NCI-H345 treated with DMSO at 0.1 percent for 48 hours (cell line): ENCODE measurements around the gene SMIM44.

Experiments
- DNase-seq: peaks from one replicate; lab custom pipeline; 2025; ENCODE audit not compliant: unreplicated experiment; lab: John Stamatoyannopoulos, UW

The SMIM44 gene

DNA sequence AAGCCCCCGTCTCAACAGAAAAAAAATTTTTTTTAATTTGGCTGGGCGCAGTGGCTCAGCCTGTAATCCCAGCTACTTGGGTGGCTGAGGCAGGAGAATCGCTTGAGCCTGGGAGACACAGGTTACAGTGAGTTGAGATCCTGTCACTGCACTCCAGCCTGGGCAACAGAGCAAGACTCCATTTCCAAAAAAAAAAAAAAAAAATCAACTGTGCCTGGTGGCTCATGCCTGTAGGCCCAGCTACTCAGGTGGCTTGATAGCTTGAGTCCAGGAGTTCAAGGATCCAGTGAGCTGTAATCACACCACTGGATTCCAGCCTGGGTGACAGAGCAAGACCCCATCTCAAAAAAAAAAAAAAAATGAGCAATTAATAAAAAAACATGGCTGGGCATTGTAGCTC lies 18.5 kb upstream of the SMIM44 start:
- no peak for DNase-seq

DNA sequence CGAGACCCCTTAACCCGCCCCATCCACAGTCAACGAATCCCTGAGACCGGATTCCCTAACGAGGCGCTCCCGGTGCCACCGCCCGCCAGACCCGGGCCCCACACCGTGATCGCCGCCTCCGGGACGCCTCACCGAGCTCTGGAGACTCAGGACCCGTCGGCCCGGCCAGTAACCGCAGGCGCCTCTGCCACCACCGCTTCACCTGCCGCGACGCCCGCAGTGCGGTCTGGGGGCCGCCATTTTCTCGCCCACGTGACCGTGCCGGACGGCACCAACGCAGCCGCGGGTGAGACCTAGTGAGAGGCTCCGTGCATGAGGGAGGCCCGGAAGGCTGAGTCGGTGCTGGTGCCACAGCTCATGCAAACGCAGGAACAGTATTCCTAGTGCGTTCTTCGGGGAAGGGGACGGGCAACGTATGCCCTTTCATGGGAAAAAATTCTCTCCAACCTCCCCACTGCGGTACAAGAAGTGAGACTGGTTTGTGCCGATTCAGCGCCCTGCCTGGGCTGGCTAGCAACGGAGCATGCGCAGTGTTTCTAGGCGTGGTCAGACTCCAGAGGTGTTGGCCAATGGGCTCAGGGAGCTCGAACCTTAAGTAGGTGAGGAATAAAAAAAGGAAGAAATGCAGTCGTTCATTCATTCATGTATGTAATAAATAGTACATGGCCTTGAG lies 17.3 kb upstream of the SMIM44 start, which contains the start of gene DOHH:
DOHH (minus strand) TSS at position 246 of the 673 bp plus-strand sequence. CDS start 3,860 bp downstream, outside the sequence.
- peak; percentile 97 for DNase-seq

DNA sequence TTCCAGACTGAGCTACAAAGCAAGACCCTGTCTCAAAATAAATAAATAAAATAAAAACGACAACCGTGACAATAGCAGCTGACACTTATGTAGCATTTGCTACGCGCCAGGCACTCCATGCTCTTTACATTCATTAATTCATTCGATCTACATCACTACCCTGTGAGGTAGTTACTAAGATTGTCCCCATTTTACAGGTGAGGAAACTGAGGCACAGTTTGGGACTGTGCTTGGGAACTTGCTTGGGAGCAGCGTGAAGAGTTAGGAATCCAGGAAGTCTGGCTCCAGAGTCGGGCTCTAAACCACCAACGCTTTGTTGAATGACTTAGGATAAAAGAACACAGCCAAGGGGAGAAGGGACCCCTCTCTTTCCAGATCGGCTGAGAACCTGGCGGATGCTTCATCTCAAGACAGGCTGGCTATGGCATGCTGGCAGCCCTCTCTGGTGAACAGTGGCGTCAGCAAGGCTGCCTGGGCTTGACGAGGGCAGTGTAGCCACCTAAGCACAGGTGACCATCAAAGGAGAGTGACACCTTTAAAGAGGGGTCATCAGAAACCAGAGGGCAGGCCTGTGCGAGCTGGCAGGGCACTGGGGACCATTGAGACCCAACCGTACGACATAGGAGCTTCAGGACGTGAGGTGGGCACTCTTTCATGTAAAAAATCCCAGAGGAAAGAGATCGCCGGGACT lies 16.6 kb upstream of the SMIM44 start:
- DNase-seq, result no peak

DNA sequence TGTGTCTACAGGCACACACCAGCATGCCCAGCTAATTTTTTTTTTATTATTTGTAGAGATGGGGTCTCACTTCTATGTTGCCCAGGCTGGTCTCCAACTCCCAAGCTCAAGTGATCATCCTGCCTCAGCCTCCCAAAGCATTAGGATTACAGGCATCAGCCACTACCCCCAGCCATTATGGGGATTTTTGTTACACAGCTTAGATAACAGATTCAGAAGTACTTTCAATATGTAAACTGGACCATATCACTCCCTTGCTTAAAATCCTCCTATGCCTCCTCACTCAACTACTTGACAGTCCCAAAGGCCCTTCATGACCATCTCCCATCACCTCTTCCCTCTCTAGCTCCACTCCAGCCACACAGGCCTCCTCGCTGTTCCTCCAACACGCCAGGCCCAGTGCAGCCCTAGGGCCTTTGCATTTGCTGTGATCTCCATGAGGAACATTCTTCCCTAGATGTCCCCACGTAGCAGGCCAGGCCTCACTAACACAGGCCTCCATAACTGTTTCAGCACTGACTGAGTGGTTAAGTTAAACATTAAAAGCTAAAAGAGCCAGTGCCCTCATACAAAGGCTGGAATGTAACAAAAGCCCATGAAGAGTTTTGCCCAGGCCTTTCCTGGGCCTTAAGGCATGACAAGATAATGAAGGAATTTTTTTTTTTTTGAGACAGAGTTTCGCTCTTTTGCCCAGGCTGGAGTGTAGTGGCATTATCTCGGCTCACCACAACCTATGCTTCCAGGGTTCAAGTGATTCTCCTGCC lies 14.7 kb upstream of the SMIM44 start:
- DNase-seq, result no peak

DNA sequence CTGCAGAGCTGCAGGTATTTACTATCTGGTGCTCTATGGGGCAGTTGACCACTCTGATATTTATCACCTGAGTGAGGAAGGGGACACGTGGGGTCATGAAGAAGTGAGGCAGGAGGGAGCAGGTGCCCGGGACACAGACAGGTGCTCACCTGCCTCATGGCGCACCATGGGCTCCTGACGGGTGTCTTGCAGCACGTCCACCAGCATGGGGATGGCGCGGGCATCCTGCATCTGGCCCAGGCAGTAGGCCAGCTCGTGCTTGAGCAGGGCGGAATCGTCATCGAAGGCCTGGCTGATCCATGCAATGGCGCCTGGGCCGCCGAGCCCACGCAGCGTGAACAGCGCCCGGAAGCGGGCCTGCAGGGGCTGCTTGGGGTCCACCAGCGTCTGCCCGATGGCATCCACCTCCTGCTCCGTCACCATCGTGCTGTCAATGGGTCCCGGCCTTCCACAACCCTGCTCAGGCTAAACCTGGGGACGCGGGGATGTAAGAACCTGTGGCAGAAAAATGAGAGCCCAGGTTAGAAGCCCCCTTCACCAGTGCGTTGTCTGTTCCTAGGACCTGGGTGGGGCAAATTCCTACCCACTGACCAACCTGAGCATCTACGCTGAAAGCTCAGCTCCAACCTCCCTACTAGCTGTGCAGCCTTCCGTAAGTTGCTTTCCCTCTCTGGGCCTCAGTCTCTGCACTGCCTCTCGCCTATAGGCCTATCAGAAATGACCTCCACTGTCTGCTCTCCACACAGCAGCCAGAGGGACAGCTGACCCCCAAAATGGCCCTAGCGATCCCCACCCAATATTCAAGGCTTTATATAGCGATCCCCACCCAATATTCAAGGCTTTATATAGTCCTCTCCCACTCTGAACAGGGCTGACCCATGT lies 13.4 kb upstream of the SMIM44 start:
- DNase-seq, result no peak

DNA sequence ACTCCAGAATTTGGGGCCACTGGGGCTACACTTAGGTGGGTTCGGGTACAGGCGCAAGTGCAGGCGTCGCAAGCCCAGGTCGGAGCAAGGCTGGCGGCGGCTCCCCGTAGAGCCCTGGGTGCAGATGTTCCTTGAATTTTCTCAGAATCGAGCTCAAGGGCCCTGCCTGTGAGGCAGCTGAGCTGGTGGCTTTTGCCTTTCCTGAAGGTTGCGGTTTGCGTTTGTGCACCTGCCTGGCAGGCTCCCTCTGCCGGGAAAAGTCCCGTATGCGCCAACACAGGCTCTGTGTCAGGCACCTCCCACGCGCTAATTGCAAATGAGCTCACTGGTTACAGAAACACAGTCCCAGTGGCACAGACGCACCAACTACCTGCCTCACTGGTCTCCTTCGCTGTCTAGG lies 11.3 kb upstream of the SMIM44 start:
- no peak for DNase-seq

DNA sequence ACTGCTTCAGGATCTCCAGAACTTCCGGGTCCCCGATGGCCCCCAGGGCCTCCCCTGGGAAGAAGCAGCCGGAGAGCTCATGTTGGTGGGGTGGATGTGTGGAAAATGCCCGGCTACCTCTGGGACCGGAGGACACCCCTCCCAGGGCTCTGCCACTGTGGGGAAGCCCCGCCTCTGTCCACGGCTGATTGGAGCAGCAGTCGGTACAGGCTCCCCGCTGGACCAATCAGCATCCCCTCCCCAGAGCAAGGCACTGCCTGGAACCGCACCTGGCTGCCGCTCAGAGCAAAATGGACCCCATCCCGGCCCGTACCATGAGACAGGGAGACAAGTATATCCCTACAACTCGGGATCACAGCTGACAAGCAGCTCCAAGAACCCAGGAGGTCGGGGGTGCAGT lies 10.8 kb upstream of the SMIM44 start:
- no peak for DNase-seq

DNA sequence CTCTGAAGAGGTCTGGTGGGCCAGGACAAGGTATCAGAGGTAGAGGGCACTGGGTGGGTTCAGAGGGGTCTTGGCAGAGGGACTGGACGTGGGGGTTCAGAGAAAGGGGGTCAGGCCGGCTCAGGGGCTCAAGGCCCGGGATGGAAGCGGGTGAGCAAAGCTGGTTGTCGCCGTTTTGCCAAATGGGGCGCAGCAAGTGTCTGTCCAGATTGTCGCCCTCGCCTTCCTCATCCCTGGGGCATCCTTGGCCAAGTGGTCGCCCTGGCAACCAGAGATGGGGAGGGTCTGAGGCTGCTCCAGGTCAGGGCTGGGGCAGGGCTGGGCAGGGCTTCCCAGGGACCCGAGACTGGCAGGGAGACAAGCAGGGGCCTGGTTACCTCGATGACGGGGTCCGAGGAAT lies 10.4 kb upstream of the SMIM44 start:
- no peak for DNase-seq

DNA sequence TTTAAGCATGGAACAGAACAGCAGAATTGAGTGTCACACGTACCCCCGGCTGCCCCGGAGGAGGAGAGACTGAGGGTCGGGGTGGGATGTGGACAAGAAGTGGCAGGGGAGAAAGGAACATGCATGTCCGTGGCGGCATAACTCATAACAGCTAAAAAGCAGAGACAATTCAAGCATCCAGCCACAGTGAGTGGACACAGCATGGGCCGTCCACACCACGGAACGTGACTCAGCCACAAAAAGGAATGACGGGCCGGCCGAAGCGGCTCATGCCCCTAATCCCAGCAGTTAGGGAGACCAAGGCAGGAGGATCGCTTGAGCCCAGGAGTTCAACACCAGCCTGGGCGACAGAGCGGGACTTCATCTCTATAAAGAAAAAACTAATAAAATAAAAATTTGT lies 9.7 kb upstream of the SMIM44 start:
- DNase-seq, result no peak

DNA sequence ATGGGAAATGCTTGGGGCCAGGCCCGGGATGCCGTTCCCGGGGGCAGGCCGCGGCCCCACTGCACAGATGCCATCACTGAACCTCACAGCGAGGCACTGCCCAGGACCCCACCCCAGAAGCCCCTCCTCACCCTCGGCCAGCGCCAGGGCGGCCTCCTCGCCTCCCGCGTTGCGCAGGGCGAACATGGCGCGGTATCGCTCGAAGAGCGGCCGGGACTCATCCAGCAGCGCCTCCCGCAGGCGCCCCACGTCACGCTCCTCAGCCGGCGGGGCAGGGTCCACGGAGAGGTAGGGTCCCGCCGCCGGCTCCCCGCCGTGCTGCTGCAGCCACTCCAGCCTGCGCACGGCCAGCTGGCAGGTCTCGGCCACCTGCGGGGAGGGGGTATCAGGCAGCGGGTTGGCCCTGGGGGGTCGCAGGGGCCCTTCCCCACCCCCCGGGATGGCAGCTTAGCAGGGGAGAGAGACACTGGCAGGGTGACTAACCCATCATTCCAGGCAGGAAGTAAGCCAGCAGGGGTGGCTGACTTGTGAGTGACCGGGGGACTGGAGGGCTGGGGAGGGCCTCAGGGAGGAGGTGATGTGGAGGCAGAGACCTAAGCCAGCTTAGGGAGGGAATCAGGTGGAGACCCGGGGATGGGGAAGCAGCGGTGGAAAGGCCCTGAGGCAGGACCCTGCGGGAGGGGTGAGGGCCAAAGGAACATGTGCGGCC lies 9.0 kb upstream of the SMIM44 start:
- no peak for DNase-seq

DNA sequence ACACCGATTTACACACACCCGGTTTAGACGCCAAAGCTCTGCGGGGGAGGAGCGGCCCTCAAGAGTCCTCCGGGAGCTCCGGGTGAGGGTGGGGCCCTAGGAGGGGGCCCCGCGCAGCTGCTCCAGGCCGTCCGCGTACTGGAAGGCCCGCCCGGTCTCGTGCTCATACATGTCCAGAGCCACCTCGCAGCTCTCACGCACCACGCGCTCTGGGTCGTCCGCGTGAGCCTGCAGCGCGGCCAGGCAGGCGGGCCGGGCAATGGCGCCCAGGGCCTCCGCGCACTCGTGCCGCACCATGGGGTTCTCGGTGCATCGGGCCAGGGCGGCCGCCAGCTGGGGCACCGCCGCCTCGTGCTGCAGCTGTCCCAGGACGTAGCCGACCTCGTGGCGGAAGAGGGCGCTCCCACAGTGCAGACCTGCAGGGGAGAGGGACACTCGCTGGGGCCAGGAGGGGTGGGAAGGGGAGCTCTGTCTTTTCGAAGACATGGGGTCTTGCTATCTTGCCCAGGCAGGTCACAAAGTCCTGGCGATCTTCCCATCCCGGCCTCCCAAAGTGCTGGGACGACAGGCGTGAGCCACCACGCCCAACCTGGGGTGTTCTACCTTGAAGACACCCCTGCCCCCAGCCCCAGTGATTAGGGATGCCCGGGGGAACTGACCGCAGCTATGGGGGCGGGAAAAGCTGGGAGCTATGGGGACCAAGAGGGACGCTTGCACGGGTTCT lies 8.3 kb upstream of the SMIM44 start:
- DNase-seq, result no peak

DNA sequence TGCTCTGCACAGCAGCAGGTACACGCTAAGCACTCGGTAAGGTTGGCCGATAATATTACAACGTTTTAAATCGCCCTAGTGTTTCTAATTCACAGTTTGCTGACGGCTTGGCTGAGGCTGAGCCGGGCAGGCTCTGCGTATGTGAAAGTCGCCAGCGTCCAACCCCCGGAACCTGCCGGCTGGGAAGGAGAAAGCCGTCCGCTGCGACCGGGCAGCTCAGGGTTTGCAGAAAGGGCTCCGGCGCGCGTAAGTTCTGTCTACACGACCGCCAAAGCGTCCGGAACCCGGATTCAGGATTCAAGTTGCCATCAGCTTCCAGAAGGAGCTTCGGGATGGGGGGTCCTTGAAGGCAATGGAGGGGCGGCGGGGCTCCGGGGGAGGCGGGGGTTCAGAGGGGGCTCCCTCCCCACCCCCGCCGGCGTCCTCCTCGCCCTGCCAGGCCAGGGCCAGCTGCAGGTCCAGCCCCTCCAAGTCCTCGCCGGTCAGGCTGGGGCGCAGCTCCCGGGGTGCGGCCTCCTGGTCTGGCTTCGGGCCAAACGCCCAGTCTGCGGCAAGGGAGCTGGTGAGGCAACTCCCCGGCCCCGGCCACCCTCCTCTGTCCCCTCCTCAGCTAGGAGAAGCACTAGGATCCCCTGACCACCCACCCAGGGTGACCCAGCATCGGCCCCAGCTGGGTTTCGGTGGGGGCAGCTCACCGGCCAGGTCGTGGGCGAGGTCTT lies 575 bp downstream of the SMIM44 start:
- no peak for DNase-seq

DNA sequence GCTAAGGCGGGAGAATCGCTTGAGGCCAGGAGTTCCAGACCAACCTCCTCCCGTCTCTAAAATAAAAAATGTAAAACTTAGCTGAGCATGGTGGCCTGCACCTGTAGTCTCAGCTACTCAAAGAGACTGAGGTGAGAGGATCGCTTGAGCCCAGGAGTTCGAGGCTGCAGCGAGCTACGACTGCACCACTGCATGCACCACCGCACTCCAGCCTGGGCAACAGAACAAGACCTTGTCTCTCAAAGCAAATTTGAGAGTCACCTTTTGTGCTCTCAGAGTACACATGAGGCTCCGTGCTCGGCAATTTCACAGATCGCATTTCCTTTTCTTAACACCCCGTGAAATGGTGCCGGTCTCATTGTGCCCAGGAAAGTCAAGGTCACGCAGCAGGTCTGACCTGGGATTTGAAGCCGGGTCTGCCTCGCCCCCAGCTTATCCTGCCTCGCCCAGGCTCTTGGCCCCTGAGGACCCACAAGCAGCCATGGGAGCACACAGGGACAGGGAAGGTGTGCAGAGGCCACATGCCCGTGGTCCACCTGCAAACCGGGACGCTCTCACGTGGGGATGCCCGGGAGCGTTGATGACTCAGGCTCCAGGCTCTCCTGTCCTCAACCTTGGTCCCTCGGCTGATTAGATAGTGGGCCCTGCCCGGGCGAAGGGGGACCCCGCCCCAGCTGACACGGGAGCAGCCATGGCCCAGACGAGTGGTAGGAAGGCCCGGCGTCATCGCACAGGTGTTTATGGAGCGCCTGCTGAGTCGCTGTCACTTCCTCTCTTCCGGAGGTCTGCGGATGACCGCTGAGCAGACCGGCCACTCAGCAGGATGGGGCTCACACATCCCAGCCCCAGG lies 1.8 kb downstream of the SMIM44 start:
- DNase-seq, result no peak

DNA sequence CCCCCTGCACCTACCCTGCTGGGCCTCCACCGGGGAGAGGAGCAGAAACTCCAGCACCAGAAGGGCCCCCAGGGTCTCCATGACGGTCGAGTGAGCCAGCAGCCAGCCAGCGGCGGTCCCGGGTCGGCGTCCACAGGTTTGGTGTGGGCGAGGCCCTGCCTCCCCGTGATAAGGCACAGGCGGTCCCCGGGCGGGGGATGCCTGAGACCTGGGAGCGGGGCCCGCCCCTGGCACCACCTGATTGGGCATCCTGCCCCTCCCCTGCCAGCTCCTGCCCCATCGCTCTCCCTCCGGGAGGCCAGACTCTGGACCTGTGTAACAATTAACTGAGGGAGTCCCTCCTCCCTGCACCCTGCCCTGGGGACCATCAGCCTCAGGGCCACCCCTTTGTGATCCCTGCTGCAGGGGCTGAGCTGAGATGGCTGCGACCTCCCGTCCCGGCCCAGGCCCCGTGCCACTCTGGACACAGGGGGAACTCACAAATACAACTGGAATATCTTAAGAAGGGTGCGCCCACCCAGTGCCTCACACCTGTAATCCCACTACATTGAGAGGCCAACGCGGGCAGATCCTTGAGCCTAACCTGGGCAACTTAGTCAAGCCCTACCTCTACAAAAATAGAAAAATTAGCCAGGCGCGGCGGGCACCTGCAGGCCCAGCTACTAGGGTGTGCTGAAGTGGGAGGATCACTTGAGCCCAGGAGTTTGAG lies 2.7 kb downstream of the SMIM44 start, which contains the start of gene SMIM24:
SMIM24 (minus strand) TSS at position 143 of the 709 bp plus-strand sequence; CDS start at position 81, 62 bp downstream.
- DNase-seq, result no peak

DNA sequence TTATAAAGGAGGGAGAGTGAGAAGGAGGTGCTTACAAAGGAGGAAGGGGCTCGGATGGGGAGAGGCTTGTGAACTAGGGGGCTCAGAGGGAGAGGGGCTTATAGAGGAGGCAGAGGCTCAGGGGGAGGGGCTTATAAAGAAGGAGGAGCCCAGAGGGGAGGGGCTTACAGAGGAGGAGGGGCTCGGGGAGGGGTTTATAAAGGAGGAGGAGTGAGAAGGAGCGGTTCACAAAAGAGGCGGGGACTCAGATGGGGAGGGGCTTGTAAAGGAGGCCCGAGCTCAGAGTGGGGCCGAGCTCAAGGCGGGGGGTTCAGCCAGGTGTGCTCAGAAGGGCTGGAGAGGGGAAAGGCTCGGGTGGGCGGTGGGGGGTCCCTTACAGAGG lies 3.4 kb downstream of the SMIM44 start:
- DNase-seq, result no peak

DNA sequence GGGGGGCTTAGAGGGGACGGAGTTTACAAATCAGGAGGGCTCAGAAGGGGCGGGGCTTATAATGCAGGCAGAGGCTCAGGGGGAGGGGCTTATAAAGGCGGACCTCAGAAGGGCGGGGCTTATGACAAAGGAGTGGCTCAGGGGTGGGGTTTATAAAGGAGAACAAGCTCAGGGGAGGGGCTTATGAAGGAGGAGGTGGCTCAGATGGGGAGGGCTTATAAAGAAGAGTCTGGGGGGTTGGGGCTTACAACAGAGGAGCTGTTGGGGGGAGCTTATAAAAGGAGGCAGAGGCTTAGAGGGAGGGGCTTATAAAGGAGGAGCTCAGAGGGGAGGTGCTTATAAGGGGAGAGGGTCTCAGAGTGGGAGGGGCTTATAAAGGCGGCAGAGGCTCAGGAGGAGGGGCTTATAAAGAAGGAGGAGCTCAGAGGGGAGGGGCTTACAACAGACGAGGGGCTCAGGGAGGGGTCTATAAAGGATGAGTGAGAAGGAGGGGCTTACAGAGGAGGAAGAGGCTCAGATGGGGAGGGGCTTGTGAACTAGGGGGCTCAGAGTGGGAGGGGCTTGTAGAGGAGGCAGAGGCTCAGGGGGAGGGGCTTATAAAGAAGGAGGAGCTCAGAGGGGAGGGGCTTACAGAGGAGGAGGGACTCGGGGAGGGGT lies 3.9 kb downstream of the SMIM44 start:
- no peak for DNase-seq
